ENCODE measurements around the gene ZNF606. TPM values are rescaled to one million over a fixed set of nuclear protein-coding genes. Genes with fewer than 3 reads are reported as not detected.

The ZNF606 gene
- total and polyA plus RNA-seq, 9 of the 15 experiments (the other 6 are each of a cell fraction or from before 2014, with no cell fraction given): 0.03 to 0.98 (median 0.28) TPM

GRCh38 chr19:57934820-57935665, 67.6 kb downstream of the ZNF606 start, which contains the start of gene ZNF418:
ZNF418 (minus strand) TSS chr19:57935402; CDS start chr19:57933822, 1,580 bp downstream.
- no peak for FAIRE-seq
- in situ Hi-C loops (cut with MboI) (no loop called here), intact Hi-C loops (cut with micrococcal nuclease) (no loop called here)
- peak in 2 of 4 experiments; percentile 12 to 18 for DNase-seq (ENCODE audit: extremely low read depth in 1 of 4, low spot score in 3 of 4)
- Histone ChIP-seq H3K9me3 (replicated peaks; ENCODE audit: control insufficient read depth, insufficient read depth, low read depth, low read length) (0 out of 2 replicates have a peak, but pooled peaks cover 2% of the 10 kb centered on the region), H3K4me2 (ENCODE audit: insufficient read depth, low read length) (peak within 1 kb of the TSS; percentile 37), H3K36me3 (ENCODE audit: control insufficient read depth, insufficient read depth, low read length) (no peaks in the 10 kb centered on the region), H3K27ac (ENCODE audit: extremely low read depth, low read depth, low read length) (no peak within 1 kb of the TSS), H3K9ac (ENCODE audit: insufficient read depth in 1 of 2, low read depth in 2 of 2, low read length in 2 of 2) (peak within 1 kb of the TSS in 1 of 2 experiments; percentile 58; a peak in 1 of 4 replicates), H3K4me1 (replicated peaks in 1 of 2; ENCODE audit: control insufficient read depth in 2 of 2, insufficient read depth in 2 of 2, low read length in 2 of 2) (peaks cover 0 to 4% of the 10 kb centered on the region in 2 experiments; a peak in 1 of 5 replicates), H2AFZ (ENCODE audit: low read depth, low read length) (peak within 1 kb of the TSS; percentile 45; the same call in 1 of the 2 replicates), H4K20me1 (replicated peaks; ENCODE audit: control insufficient read depth, insufficient read depth, low read length) (no peaks in the 10 kb centered on the region), H3K9me1 (ENCODE audit: control insufficient read depth, insufficient read depth, low read length) (no peaks in the 10 kb centered on the region), H3K27me3 (ENCODE audit: control insufficient read depth in 2 of 2, insufficient read depth in 2 of 2, low read length in 2 of 2) (no peaks in the 10 kb centered on the region), H3K79me2 (ENCODE audit: control insufficient read depth, insufficient read depth, low read length) (no peaks in the 10 kb centered on the region), H3K4me3 (peak within 1 kb of the TSS; percentile 36)
- ATAC-seq: peak; percentile 76
- CTCF ChIA-PET (ENCODE audit: low intra/inter-chr PET ratio): no interaction called here
- WGBS (ENCODE audit: insufficient coverage, low coverage, missing lambda C conversion rate): 19% methylated on average over 36 of the region's 54 CpGs
- BruUV-seq (replicated peaks): TSS peak; percentile 67
- POLR2A ChIA-PET: interaction anchor here (0.7 to 1.0 kb wide), 3 partner anchors 19 to 208 kb away, joined by 3 to 5 read pairs (median 3); partner anchors contain the start of genes ZNF417 and ZNF671
- TF ChIP-seq ZNF512 (tag; IDR thresholded peaks at IDR 0.05): no peak
- TF ChIP-seq SIX5 (IDR thresholded peaks at IDR 0.05; ENCODE audit: borderline replicate concordance in 1 of 2, insufficient read depth in 1 of 2, low read depth in 1 of 2, low read length in 2 of 2): peak in 1 of 2 experiments; percentile 54; a peak in 1 of 4 replicates
- no peak for TF ChIP-seq PTBP1 (IDR thresholded peaks at IDR 0.05; ENCODE audit: low read depth, low read length)
- TF ChIP-seq NR0B1 (IDR thresholded peaks at IDR 0.05; ENCODE audit: partially characterized antibody): no peak
- TF ChIP-seq ZNF830 (CRISPR knock-in tag; IDR thresholded peaks at IDR 0.05): no peak
- no peak for TF ChIP-seq MBD2 (IDR thresholded peaks at IDR 0.05; ENCODE audit: borderline replicate concordance, low read depth)
- no peak for TF ChIP-seq SMAD3 (CRISPR knock-in tag; conservative IDR thresholded peaks at IDR 0.05)
- TF ChIP-seq, protein P1, sequence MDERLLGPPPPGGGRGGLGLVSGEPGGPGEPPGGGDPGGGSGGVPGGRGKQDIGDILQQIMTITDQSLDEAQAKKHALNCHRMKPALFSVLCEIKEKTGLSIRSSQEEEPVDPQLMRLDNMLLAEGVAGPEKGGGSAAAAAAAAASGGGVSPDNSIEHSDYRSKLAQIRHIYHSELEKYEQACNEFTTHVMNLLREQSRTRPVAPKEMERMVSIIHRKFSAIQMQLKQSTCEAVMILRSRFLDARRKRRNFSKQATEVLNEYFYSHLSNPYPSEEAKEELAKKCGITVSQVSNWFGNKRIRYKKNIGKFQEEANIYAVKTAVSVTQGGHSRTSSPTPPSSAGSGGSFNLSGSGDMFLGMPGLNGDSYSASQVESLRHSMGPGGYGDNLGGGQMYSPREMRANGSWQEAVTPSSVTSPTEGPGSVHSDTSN (CRISPR knock-in tag; IDR thresholded peaks at IDR 0.05; ENCODE audit: low read depth): no peak
- TF ChIP-seq, protein P1 (tag; conservative IDR thresholded peaks at IDR 0.05; ENCODE audit: low read depth): peak; percentile 55; the same call in 1 of the 2 replicates
- no peak for TF ChIP-seq E2F3 (CRISPR knock-in tag; IDR thresholded peaks at IDR 0.05)
- no peak for TF ChIP-seq RAD51 (IDR thresholded peaks at IDR 0.05; ENCODE audit: borderline replicate concordance, low read depth)
- peak; percentile 76 for TF ChIP-seq CXXC5 (CRISPR knock-in tag; IDR thresholded peaks at IDR 0.05)
- TF ChIP-seq GTF2E2 (tag; IDR thresholded peaks at IDR 0.05): no peak
- TF ChIP-seq TGIF2 (CRISPR knock-in tag; IDR thresholded peaks at IDR 0.05): no peak
- TF ChIP-seq JUN (IDR thresholded peaks at IDR 0.05; ENCODE audit: borderline replicate concordance, low read depth, low read length): no peak
- no peak for TF ChIP-seq JUN (CRISPR knock-in tag; IDR thresholded peaks at IDR 0.05; ENCODE audit: borderline replicate concordance)
- TF ChIP-seq ZSCAN29 (IDR thresholded peaks at IDR 0.05): no peak
